HCT116 (cell line): Measurements from ENCODE around the gene HCN4. TPM values are rescaled to one million over a fixed set of nuclear protein-coding genes. Genes with fewer than 3 reads are reported as not detected.

Experiments
- ATAC-seq: fragments of 200-7000 bp; cut with Tn5 transposase; 2 replicates; pipeline ENCODE4 v1.9.1; 2020; ENCODE audit warnings: mild to moderate bottlenecking, moderate library complexity
- BruUV-seq: library from RNA; stranded (reverse); fragments of 400-500 nt; replicated peaks from 2 replicates; lab custom pipeline; 2021; lab: Mats Ljungman, UMichigan
- CTCF ChIA-PET: fragments of 300-600 bp; sonication (Branson Sonifier 250); formaldehyde crosslinking; loops from one replicate; lab custom pipeline; 2021; ENCODE audit warnings: antibody characterized with exemption; lab: Charles Lee
- POLR2A ChIA-PET: fragments of 300-600, 350-600 bp; sonication (Branson Sonifier 250); formaldehyde crosslinking; loops from one replicate; lab custom pipeline; 2021; ENCODE audit warnings: antibody characterized with exemption; lab: Charles Lee
- RAD21 ChIA-PET, 2 experiments: fragments of 300-600 bp; sonication (Branson Sonifier 250); formaldehyde crosslinking; loops; one replicate each; lab custom pipeline; 2023; ENCODE audit warnings: low total read pairs in 2 of 2; ENCODE audit not compliant: uncharacterized antibody in 2 of 2, unreplicated experiment in 2 of 2, low non-redundant PET in 1 of 2; lab: Charles Lee
- DNase-seq: peaks from one replicate; pipeline ENCODE4 v3.0.0-alpha.2; 2010; ENCODE audit warnings: low read depth, low spot score
- H2AFZ ChIP-seq: fragments of 200-600 bp; shearing (Covaris generic), sonication (generic); 2 replicates; pipeline ENCODE4 v1.6.1; 2017; ENCODE audit warnings: low read depth, mixed run types, mixed read lengths, antibody characterized with exemption, low read length; ENCODE audit not compliant: poor library complexity, severe bottlenecking
- H3K27ac ChIP-seq: 2 replicates; pipeline ENCODE4 v1.5.1; 2012; ENCODE audit warnings: low read depth, low read length
- H3K27me3 ChIP-seq: fragments of 200-600 bp; sonication (generic); 2 replicates; pipeline ENCODE4 v1.6.1; 2016; ENCODE audit warnings: mixed run types, low read length, mixed read lengths; ENCODE audit not compliant: insufficient read depth
- H3K36me3 ChIP-seq, 2 experiments: fragments of 200-500 bp in 1 of 2; fragments of 200-600 bp in 1 of 2; sonication (Bioruptor generic) in 1 of 2; sonication (generic) in 1 of 2; 2 replicates each; pipeline versions ENCODE4 v1.5.1 to v1.6.1; 2014 to 2016; ENCODE audit warnings: low read length in 2 of 2, inconsistent platforms in 1 of 2, mixed read lengths in 1 of 2, mixed run types in 1 of 2; ENCODE audit not compliant: insufficient read depth in 2 of 2, control insufficient read depth in 1 of 2
- H3K4me1 ChIP-seq, 2 experiments: fragments of 200-600 bp in 1 of 2; sonication (generic) in 1 of 2; 2 replicates each; pipeline versions ENCODE4 v1.5.1 to v1.6.1; 2012 to 2017; ENCODE audit warnings: low read length in 2 of 2, inconsistent platforms in 1 of 2, mild to moderate bottlenecking in 1 of 2, mixed read lengths in 1 of 2, mixed run types in 1 of 2, moderate library complexity in 1 of 2; ENCODE audit not compliant: insufficient read depth in 2 of 2, control insufficient read depth in 1 of 2
- H3K4me2 ChIP-seq: fragments of 200-600 bp; sonication (generic); 2 replicates; pipeline ENCODE4 v1.6.1; 2017; ENCODE audit warnings: mixed run types, low read length, mixed read lengths
- H3K4me3 ChIP-seq, 2 experiments: fragments of 200-600 bp in 1 of 2; sonication (generic) in 1 of 2; replicated peaks in 1 of 2; 2 replicates each; pipeline ENCODE4 v1.5.1; 2011 to 2016; ENCODE audit warnings: low read length in 2 of 2, control low read depth in 1 of 2, low read depth in 1 of 2, mild to moderate bottlenecking in 1 of 2, mixed read lengths in 1 of 2, mixed run types in 1 of 2
- H3K79me2 ChIP-seq: fragments of 200-600 bp; sonication (generic); 2 replicates; pipeline ENCODE4 v1.6.1; 2017; ENCODE audit warnings: mild to moderate bottlenecking, mixed run types, low read length, moderate library complexity, mixed read lengths; ENCODE audit not compliant: insufficient read depth
- H3K9ac ChIP-seq: fragments of 200-600 bp; sonication (generic); 2 replicates; pipeline ENCODE4 v1.6.1; 2016; ENCODE audit warnings: low read length, mixed read lengths
- H3K9me2 ChIP-seq: fragments of 200-600 bp; sonication (generic), shearing (Covaris generic); 2 replicates; pipeline ENCODE4 v1.6.1; 2017; ENCODE audit warnings: mixed run types, mild to moderate bottlenecking, moderate library complexity; ENCODE audit not compliant: insufficient read depth
- H3K9me3 ChIP-seq, 2 experiments: fragments of 200-500 bp in 1 of 2; fragments of 200-600 bp in 1 of 2; sonication (Bioruptor generic) in 1 of 2; sonication (generic) in 1 of 2; 2 replicates each; pipeline ENCODE4 v1.6.1; 2014 to 2017; ENCODE audit warnings: low read length in 2 of 2, mixed read lengths in 2 of 2, inconsistent platforms in 1 of 2, low read depth in 1 of 2, mild to moderate bottlenecking in 1 of 2, mixed run types in 1 of 2, moderate library complexity in 1 of 2; ENCODE audit not compliant: control insufficient read depth in 1 of 2, insufficient read depth in 1 of 2
- H4K20me1 ChIP-seq: fragments of 200-600 bp; sonication (generic), shearing (Covaris generic); 2 replicates; pipeline ENCODE4 v1.6.1; 2017; ENCODE audit warnings: mixed run types, mild to moderate bottlenecking, moderate library complexity; ENCODE audit not compliant: insufficient read depth
- CBX3 ChIP-seq: IDR thresholded peaks from 2 replicates; pipeline ENCODE4 v1.6.1; 2012; ENCODE audit warnings: low read depth
- CEBPB ChIP-seq: IDR thresholded peaks from 2 replicates; pipeline ENCODE4 v1.6.1; 2012; ENCODE audit warnings: low read depth
- ELF1 ChIP-seq: IDR thresholded peaks from 2 replicates; pipeline ENCODE4 v1.6.1; 2012; ENCODE audit warnings: low read depth, borderline replicate concordance
- EZH2 ChIP-seq: fragments of 200-600 bp; sonication (generic); IDR thresholded peaks from 2 replicates; pipeline ENCODE4 v1.6.1; 2017; ENCODE audit warnings: antibody characterized with exemption, mixed run types
- EZH2phosphoT487 ChIP-seq: fragments of 200-600 bp; IDR thresholded peaks from 2 replicates; pipeline ENCODE4 v1.6.1; 2018; ENCODE audit warnings: antibody characterized with exemption, borderline replicate concordance
- FOSL1 ChIP-seq: IDR thresholded peaks from 2 replicates; pipeline ENCODE4 v1.6.1; 2012; ENCODE audit warnings: low read depth
- POLR2A ChIP-seq: IDR thresholded peaks from 2 replicates; pipeline ENCODE4 v1.7.0; 2011; ENCODE audit warnings: borderline replicate concordance; ENCODE audit not compliant: insufficient read depth, insufficient read length; ENCODE audit errors: extremely low read depth
- RAD21 ChIP-seq: IDR thresholded peaks from 2 replicates; pipeline ENCODE4 v1.6.1; 2012; ENCODE audit warnings: low read depth, mild to moderate bottlenecking
- SIN3A ChIP-seq: IDR thresholded peaks from 2 replicates; pipeline ENCODE4 v1.6.1; 2012; ENCODE audit warnings: low read depth
- SRF ChIP-seq: IDR thresholded peaks from 2 replicates; pipeline ENCODE4 v1.6.1; 2012; ENCODE audit warnings: low read depth
- YY1 ChIP-seq: IDR thresholded peaks from 2 replicates; pipeline ENCODE4 v1.6.1; 2011; ENCODE audit warnings: low read length, low read depth, moderate library complexity, mild to moderate bottlenecking; ENCODE audit not compliant: insufficient replicate concordance; ENCODE audit errors: extremely low read depth
- ZFX ChIP-seq: fragments of 450-650 bp; IDR thresholded peaks from 2 replicates; pipeline ENCODE4 v1.6.1; 2017
- ZNF274 ChIP-seq: fragments of 200-500 bp; sonication (Bioruptor generic); IDR thresholded peaks from 2 replicates; pipeline ENCODE4 v1.6.1; 2014; ENCODE audit warnings: mild to moderate bottlenecking, low read depth, low read length, inconsistent platforms
- intact Hi-C: fragments of 100-400 bp; cut with micrococcal nuclease; formaldehyde crosslinking; loops from 2 replicates; pipeline ENCODE4 v1.10.0; 2022
- total RNA-seq: library from RNA; stranded (reverse); gene quantifications from one replicate; pipeline ENCODE4 v1.2.1, GENCODE V29; 2021; ENCODE audit not compliant: unreplicated experiment
- TF ChIP-seq, protein P1 (sequence below): IDR thresholded peaks from 2 replicates; pipeline ENCODE4 v1.6.1; 2012
- TF ChIP-seq, protein P2 (sequence below), 3 experiments: fragments of 200-600 bp in 1 of 3; sonication (generic) in 1 of 3; IDR thresholded peaks in 2 of 3; conservative IDR thresholded peaks in 1 of 3; 2 replicates each; pipeline ENCODE4 v1.5.1; 2012 to 2017; ENCODE audit warnings: low read depth in 2 of 3, low read length in 2 of 3, antibody characterized with exemption in 1 of 3, borderline replicate concordance in 1 of 3, control low read depth in 1 of 3, mild to moderate bottlenecking in 1 of 3, mixed read lengths in 1 of 3, mixed run types in 1 of 3, moderate library complexity in 1 of 3; ENCODE audit not compliant: insufficient read depth in 1 of 3
- TF ChIP-seq, protein P3 (sequence below): IDR thresholded peaks from 2 replicates; pipeline ENCODE4 v1.6.1; 2012; ENCODE audit warnings: low read depth
- TF ChIP-seq, protein P4 (sequence below): IDR thresholded peaks from 2 replicates; pipeline ENCODE4 v1.6.1; 2012
- TF ChIP-seq, protein P5 (sequence below): IDR thresholded peaks from 2 replicates; pipeline ENCODE4 v1.6.1; 2011; ENCODE audit warnings: mild to moderate bottlenecking, low read length, moderate library complexity; ENCODE audit not compliant: insufficient replicate concordance; ENCODE audit errors: extremely low read depth

The HCN4 gene
- total RNA-seq, 1 experiment from 2014 or later, result 1.7 TPM

DNA sequence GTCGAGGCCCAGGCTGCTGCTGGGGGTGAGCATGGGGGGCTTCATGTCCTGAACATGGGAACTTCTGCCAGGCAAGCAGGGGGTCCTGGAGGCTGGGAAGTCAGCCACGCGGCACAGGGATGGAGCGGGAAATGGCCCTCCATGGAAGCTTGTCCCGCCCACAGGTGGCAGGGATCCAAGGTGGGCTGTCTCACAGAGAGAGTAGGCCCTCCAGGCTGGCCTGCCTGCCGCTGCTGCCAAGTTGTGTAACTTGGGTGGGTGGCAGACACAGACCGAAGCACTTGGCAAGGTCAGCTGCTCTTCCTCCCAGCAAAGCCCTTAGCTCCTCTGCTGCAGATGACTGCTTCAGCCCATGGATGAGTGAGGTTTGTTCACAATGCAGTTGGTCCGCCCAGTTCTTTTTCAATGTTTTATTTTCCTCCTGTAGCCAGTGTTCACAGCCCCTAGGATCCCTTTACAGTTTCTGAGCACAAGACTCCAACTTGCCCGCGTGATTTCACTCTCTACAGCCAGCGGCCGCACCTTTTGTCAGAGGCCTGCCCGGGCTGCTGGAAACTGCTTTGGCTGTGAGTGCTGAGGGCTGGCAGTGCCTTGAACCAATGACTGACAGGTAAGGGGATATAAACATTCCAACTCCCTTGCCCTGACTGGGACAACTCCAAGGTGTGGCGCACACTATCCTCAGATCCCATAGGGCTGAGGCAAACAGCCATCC, 26.7 kb downstream of the HCN4 start:
- BruUV-seq, result no TSS peak
- ATAC-seq (no peak), DNase-seq (no peak)
- Histone ChIP-seq H3K27ac (no peak overlapping the region), H3K9me2 (no peaks in the 10 kb centered on the region), H3K36me3 (no peaks in the 10 kb centered on the region), H3K79me2 (no peaks in the 10 kb centered on the region), H3K27me3 (0 out of 2 replicates have a peak, but pooled peaks cover under 1% of the 10 kb centered on the region), H4K20me1 (no peaks in the 10 kb centered on the region), H2AFZ (no peak overlapping the region), H3K4me1 (peaks cover 0 to 10% of the 10 kb centered on the region in 2 experiments; a peak in 1 of 4 replicates), H3K9me3 (no peaks in the 10 kb centered on the region), H3K4me2 (no peak overlapping the region), H3K4me3 (no peak overlapping the region), H3K9ac (no peak overlapping the region)
- intact Hi-C loops, result no loop called here
- RAD21 ChIA-PET, result no interaction called here
- TF ChIP-seq RAD21 (no peak), ELF1 (no peak), ZFX (no peak), ZNF274 (no peak), CEBPB (no peak), FOSL1 (no peak), SRF (no peak), SIN3A (no peak), CBX3 (no peak), EZH2phosphoT487 (no peak), EZH2 (no peak), YY1 (no peak), POLR2A (no peak)
- TF ChIP-seq, protein P1, sequence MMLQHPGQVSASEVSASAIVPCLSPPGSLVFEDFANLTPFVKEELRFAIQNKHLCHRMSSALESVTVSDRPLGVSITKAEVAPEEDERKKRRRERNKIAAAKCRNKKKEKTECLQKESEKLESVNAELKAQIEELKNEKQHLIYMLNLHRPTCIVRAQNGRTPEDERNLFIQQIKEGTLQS, result no peak
- TF ChIP-seq, protein P2, sequence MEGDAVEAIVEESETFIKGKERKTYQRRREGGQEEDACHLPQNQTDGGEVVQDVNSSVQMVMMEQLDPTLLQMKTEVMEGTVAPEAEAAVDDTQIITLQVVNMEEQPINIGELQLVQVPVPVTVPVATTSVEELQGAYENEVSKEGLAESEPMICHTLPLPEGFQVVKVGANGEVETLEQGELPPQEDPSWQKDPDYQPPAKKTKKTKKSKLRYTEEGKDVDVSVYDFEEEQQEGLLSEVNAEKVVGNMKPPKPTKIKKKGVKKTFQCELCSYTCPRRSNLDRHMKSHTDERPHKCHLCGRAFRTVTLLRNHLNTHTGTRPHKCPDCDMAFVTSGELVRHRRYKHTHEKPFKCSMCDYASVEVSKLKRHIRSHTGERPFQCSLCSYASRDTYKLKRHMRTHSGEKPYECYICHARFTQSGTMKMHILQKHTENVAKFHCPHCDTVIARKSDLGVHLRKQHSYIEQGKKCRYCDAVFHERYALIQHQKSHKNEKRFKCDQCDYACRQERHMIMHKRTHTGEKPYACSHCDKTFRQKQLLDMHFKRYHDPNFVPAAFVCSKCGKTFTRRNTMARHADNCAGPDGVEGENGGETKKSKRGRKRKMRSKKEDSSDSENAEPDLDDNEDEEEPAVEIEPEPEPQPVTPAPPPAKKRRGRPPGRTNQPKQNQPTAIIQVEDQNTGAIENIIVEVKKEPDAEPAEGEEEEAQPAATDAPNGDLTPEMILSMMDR (IDR thresholded peaks at IDR 0.05 in 2 of 3, conservative IDR thresholded peaks at IDR 0.05 in 1 of 3; ENCODE audit: borderline replicate concordance in 1 of 3, insufficient read depth in 1 of 3, low read depth in 2 of 3, low read length in 2 of 3), result no peak
- TF ChIP-seq, protein P3, sequence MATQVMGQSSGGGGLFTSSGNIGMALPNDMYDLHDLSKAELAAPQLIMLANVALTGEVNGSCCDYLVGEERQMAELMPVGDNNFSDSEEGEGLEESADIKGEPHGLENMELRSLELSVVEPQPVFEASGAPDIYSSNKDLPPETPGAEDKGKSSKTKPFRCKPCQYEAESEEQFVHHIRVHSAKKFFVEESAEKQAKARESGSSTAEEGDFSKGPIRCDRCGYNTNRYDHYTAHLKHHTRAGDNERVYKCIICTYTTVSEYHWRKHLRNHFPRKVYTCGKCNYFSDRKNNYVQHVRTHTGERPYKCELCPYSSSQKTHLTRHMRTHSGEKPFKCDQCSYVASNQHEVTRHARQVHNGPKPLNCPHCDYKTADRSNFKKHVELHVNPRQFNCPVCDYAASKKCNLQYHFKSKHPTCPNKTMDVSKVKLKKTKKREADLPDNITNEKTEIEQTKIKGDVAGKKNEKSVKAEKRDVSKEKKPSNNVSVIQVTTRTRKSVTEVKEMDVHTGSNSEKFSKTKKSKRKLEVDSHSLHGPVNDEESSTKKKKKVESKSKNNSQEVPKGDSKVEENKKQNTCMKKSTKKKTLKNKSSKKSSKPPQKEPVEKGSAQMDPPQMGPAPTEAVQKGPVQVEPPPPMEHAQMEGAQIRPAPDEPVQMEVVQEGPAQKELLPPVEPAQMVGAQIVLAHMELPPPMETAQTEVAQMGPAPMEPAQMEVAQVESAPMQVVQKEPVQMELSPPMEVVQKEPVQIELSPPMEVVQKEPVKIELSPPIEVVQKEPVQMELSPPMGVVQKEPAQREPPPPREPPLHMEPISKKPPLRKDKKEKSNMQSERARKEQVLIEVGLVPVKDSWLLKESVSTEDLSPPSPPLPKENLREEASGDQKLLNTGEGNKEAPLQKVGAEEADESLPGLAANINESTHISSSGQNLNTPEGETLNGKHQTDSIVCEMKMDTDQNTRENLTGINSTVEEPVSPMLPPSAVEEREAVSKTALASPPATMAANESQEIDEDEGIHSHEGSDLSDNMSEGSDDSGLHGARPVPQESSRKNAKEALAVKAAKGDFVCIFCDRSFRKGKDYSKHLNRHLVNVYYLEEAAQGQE, result no peak
- TF ChIP-seq, protein P4, sequence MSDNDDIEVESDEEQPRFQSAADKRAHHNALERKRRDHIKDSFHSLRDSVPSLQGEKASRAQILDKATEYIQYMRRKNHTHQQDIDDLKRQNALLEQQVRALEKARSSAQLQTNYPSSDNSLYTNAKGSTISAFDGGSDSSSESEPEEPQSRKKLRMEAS, result no peak
- TF ChIP-seq, protein P5, sequence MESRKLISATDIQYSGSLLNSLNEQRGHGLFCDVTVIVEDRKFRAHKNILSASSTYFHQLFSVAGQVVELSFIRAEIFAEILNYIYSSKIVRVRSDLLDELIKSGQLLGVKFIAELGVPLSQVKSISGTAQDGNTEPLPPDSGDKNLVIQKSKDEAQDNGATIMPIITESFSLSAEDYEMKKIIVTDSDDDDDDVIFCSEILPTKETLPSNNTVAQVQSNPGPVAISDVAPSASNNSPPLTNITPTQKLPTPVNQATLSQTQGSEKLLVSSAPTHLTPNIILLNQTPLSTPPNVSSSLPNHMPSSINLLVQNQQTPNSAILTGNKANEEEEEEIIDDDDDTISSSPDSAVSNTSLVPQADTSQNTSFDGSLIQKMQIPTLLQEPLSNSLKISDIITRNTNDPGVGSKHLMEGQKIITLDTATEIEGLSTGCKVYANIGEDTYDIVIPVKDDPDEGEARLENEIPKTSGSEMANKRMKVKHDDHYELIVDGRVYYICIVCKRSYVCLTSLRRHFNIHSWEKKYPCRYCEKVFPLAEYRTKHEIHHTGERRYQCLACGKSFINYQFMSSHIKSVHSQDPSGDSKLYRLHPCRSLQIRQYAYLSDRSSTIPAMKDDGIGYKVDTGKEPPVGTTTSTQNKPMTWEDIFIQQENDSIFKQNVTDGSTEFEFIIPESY, result no peak
- TF ChIP-seq, all 23 proteins: peak for 0
- ChIA-PET POLR2A (no interaction called here), CTCF (no interaction called here)
